IPS-NIHi7 (cell line): ENCODE data around the gene GIT2.
"Not testable (repeated sequence)": the region's sequence is repeated elsewhere in the genome, so short reads cannot be mapped to it uniquely, and the experiment has no call there.

Source experiments
- DNase-seq: peaks from one replicate; pipeline ENCODE4 v3.0.0; 2012; ENCODE audit warnings: mixed read lengths; ENCODE audit errors: extremely low spot score

The GIT2 gene

GRCh38 chr12:109892748-109893147 is 103.4 kb downstream of the GIT2 start:
- no peak for DNase-seq

DNA sequence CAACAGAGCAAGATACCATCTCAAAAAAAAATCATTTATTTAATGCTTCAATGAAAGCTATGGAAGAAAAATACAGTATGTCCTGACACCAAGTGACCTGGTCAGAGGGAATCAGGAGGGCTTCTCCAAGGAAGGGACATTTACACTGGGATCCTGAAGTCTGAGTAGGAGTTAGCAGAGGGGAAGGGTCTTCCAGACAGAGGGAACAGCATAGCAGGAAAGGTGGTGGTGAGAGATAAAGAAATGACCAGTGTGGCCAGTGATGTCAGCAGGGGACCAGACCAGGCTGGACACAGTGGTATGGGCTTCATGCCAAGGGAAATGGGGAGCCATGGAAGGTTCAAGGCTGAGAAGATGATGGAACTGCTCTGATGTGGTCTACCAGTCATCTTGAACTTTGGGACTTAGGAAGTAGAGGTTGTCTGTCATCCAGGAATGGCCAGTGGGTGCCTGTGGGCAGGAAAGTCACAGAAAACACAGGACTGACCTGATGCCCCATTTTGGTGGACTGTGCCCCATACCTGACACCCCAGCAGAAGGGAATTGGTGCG is 103.9 kb downstream of the GIT2 start:
- no peak for DNase-seq

GRCh38 chr12:109891731-109892130 is 104.4 kb downstream of the GIT2 start:
- DNase-seq: not testable (repeated sequence)

- DNase-seq: no peak
Measured at GRCh38 chr12:109890620-109891170, 105.5 kb downstream of the GIT2 start.

DNA sequence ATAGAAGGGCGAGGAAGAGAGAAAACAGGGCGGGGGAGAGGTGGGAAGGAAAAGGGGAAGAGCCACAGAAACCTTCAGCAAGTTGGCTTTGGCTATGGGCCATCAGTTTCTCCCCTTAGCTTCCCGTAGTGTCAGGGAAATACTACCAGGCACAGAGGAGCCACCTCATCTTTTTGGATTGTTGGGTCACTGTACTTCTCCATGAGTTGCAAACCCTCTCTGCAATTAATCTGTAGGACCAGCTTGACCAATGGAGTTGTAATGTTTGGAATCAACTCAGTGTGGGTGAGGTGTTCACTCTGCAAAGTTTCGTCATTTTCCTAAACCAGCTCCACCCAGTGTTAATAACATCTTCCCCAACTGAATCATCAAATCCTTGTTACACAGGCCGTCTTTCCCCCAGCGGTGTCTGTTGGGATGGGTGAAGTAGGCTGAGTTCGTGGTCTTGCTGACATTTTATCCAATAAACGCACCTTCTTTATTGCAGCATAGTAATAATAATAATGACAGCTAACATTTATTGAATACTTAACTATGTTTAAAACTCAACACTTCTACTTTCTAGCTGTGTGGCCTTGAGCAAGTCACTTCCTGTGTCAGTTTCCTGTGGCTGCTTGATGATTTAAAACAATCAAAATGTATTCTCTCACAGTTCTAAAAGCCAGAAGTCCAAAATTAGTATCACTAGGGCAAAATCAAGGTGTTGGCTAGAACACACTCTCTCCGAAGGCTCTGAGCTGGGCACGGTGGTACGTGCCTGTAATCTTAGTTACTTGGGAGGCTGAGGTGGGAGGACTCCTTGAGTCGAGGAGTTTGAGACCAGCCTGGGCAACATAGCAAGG is 107.8 kb downstream of the GIT2 start:
- no peak for DNase-seq

DNA sequence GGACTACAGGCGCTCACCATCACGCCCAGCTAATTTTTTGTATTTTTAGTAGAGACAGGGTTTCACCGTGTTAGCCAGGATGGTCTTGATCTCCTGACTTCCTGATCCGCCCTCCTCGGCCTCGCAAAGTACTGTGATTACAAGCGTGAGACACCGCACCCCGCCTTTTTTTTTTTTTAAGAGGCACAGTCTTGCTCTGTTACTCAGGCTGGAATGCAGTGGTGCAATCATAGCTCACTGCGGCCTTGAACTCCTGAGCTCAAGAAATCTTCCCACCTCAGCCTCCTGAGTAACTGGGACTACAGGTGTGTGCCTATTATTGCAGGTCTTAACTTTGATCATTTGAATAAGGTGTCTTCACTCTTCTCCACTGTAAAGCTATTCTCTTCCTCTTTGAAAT is 110.6 kb downstream of the GIT2 start:
- no peak for DNase-seq

- no peak for DNase-seq
Measured at GRCh38 chr12:109883461-109883860, 112.7 kb downstream of the GIT2 start.

DNA sequence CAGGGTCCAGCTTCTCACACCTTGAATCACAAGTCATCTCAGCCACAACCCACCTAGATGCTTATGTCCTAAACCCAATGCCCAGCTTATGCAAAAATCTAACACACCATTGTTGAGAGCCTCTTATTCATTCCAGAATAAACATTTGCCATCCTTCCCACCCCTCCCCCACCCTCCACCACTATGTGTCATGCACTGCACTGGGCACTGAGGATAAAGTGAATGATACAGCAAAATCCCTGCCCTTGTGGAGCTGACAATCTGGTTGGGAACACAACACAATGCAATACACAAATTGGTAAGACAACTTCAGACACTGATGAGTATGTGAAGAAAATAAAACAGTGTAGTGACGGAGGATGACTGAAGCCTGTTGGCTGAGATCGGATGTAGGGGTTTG is 114.4 kb downstream of the GIT2 start:
- DNase-seq: no peak

DNA sequence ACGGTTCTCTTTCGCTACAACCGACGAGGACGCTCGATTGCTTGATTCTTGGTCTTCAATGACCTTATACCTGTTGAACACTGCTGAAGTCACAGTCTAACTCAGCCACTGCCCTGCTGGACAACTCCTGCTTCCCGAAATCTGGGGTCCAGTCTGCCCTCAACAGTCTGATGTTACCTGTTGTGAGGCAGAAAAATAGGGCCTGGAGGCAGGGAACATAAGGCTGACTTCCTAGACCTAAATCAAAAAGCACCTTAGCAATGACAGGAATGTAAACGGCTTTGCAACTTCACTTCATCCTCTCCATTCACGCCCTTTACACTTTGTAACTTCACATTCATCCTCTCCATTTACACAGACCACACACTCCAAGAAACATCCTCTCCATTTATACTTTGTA is 115.2 kb downstream of the GIT2 start:
- DNase-seq: no peak

GRCh38 chr12:109880043-109880931 is 115.9 kb downstream of the GIT2 start, which contains the start of gene GLTP:
Gene GLTP (minus strand): TSS chr12:109880541. CDS start chr12:109880374, 167 bp downstream.
- DNase-seq: peak; percentile 99
